ENCODE data around the gene KYAT1.

- TF ChIP-seq CTCF (IDR thresholded peaks at IDR 0.05; ENCODE audit: low read length) (no peak), EZH2 (IDR thresholded peaks at IDR 0.05; ENCODE audit: borderline replicate concordance, low read length) (no peak)
Observed at GRCh38 chr9:128802482-128802881, 79.3 kb downstream of the KYAT1 start.
